ENCODE data around the gene RNF123. TPM values are rescaled to one million over a fixed set of nuclear protein-coding genes. Genes with fewer than 3 reads are reported as not detected.

Gene RNF123
- total and polyA plus RNA-seq, 10 of the 15 experiments (the other 5 are each of a cell fraction or from before 2014, with no cell fraction given) = 4.2 to 31.5 (median 17.6) TPM

- SMC1A ChIA-PET (ENCODE audit: uncharacterized antibody, unreplicated experiment) = no interaction called here
- POLR2A ChIA-PET = no interaction called here
- no peak for TF ChIP-seq SP1 (IDR thresholded peaks at IDR 0.05; ENCODE audit: low read depth, low read length)
- no peak overlapping the region for H3K9ac ChIP-seq (ENCODE audit: control insufficient read depth, insufficient read depth, low read length)
- no peak for DNase-seq (ENCODE audit: low read depth, low spot score)
- H4K20me1 ChIP-seq (ENCODE audit: control insufficient read depth, insufficient read depth) = no peaks in the 10 kb centered on the region; the same call in 1 of the 2 replicates
- FAIRE-seq = no peak
- no peaks in the 10 kb centered on the region for H3K27me3 ChIP-seq (replicated peaks in 1 of 2; ENCODE audit: control insufficient read depth in 2 of 2, insufficient read depth in 2 of 2, low read length in 1 of 2)
- no peaks in the 10 kb centered on the region for H3K79me2 ChIP-seq (ENCODE audit: control insufficient read depth, insufficient read depth, low read length)
- no peak overlapping the region for H3K4me3 ChIP-seq
- RAD21 ChIA-PET (ENCODE audit: unreplicated experiment) = no interaction called here
- H3K27ac ChIP-seq (ENCODE audit: control insufficient read depth, insufficient read depth) = no peak overlapping the region
- in situ Hi-C loops (cut with MboI) (no loop called here), intact Hi-C loops (cut with micrococcal nuclease; ENCODE audit: unreplicated experiment) (no loop called here)
- no peaks in the 10 kb centered on the region for H3K9me3 ChIP-seq (replicated peaks; ENCODE audit: control insufficient read depth, insufficient read depth, low read length)
- BruUV-seq (replicated peaks) = no TSS peak
- ATAC-seq = no peak
- H3K4me1 ChIP-seq (ENCODE audit: control insufficient read depth, insufficient read depth, low read length) = no peaks in the 10 kb centered on the region
- CTCF ChIA-PET = interaction anchor here (1.3 to 1.6 kb wide), 2 partner anchors 17 to 216 kb away, joined by 3 to 5 read pairs; no protein-coding TSS in a partner anchor
- H3K4me2 ChIP-seq (ENCODE audit: control insufficient read depth, insufficient read depth) = no peak overlapping the region
- no peak overlapping the region for H2AFZ ChIP-seq (ENCODE audit: control insufficient read depth, low read depth, low read length)
- no peaks in the 10 kb centered on the region; a peak in 1 of 4 replicates for H3K36me3 ChIP-seq (ENCODE audit: control insufficient read depth in 2 of 2, insufficient read depth in 2 of 2, low read length in 1 of 2)
- 56% methylated on average over 1 of the region's 1 CpG for WGBS (ENCODE audit: insufficient coverage, insufficient replicate concordance, low lambda C conversion rate, missing lambda C conversion rate)
Measured at GRCh38 chr3:49756036-49756435, 66.7 kb downstream of the RNF123 start.

- ChIA-PET POLR2A (interaction anchor here (0.5 to 0.6 kb wide), 3 partner anchors 8 to 287 kb away, joined by 4 to 11 read pairs (median 5); partner anchors contain the start of gene DAG1), CTCF (interaction anchor here (1.1 to 1.6 kb wide), 3 partner anchors 12 to 217 kb away, joined by 3 to 5 read pairs (median 3); no protein-coding TSS in a partner anchor), SMC1A (ENCODE audit: uncharacterized antibody, unreplicated experiment) (interaction anchor here (1.4 kb wide), 1 partner anchor 84 kb away, joined by 3 read pairs; no protein-coding TSS in a partner anchor), RAD21 (ENCODE audit: unreplicated experiment) (no interaction called here)
- intact Hi-C loops (cut with micrococcal nuclease; ENCODE audit: unreplicated experiment) (no loop called here), in situ Hi-C loops (cut with MboI) (no loop called here)
- TF ChIP-seq SUPT20H (IDR thresholded peaks at IDR 0.05; ENCODE audit: borderline replicate concordance, control insufficient read depth, low read depth, low read length) (no peak), ATF7 (IDR thresholded peaks at IDR 0.05; ENCODE audit: low read depth) (no peak), FOXM1 (IDR thresholded peaks at IDR 0.05; ENCODE audit: low read depth, low read length) (no peak), POU2F2 (IDR thresholded peaks at IDR 0.05; ENCODE audit: borderline replicate concordance, low read depth, low read length) (no peak), CREB1 (IDR thresholded peaks at IDR 0.05; ENCODE audit: low read depth) (no peak), HDAC6 (IDR thresholded peaks at IDR 0.05; ENCODE audit: unreplicated experiment) (no peak), REST (IDR thresholded peaks at IDR 0.05; ENCODE audit: low read depth, low read length) (no peak), MEF2A (IDR thresholded peaks at IDR 0.05; ENCODE audit: insufficient read depth, low read depth, low read length) (no peak), TCF3 (IDR thresholded peaks at IDR 0.05; ENCODE audit: borderline replicate concordance, insufficient read depth, low read depth, low read length) (no peak), NR2C2 (IDR thresholded peaks at IDR 0.05; ENCODE audit: borderline replicate concordance, control insufficient read depth, insufficient read length, low read depth) (no peak), RFX5 (IDR thresholded peaks at IDR 0.05; ENCODE audit: low read depth, low read length) (no peak), SMARCA5 (IDR thresholded peaks at IDR 0.05) (no peak), PKNOX1 (IDR thresholded peaks at IDR 0.05) (no peak)
- 96% methylated on average over 2 of the region's 2 CpGs for WGBS (ENCODE audit: insufficient coverage, insufficient replicate concordance, low lambda C conversion rate, missing lambda C conversion rate)
- FAIRE-seq (no peak), DNase-seq (ENCODE audit: low read depth, low spot score) (no peak), ATAC-seq (no peak)
- Histone ChIP-seq H3K4me3 (no peak overlapping the region), H3K27ac (ENCODE audit: control insufficient read depth, insufficient read depth) (no peak overlapping the region), H3K9me3 (replicated peaks; ENCODE audit: control insufficient read depth, insufficient read depth, low read length) (no peaks in the 10 kb centered on the region), H3K9ac (ENCODE audit: control insufficient read depth, insufficient read depth, low read length) (no peak overlapping the region), H3K27me3 (replicated peaks in 1 of 2; ENCODE audit: control insufficient read depth in 2 of 2, insufficient read depth in 2 of 2, low read length in 1 of 2) (no peaks in the 10 kb centered on the region), H3K4me1 (ENCODE audit: control insufficient read depth, insufficient read depth, low read length) (no peaks in the 10 kb centered on the region), H4K20me1 (ENCODE audit: control insufficient read depth, insufficient read depth) (no peaks in the 10 kb centered on the region; the same call in 1 of the 2 replicates), H3K79me2 (ENCODE audit: control insufficient read depth, insufficient read depth, low read length) (no peaks in the 10 kb centered on the region; the same call in 1 of the 2 replicates), H2AFZ (ENCODE audit: control insufficient read depth, low read depth, low read length) (no peak overlapping the region), H3K36me3 (ENCODE audit: control insufficient read depth in 2 of 2, insufficient read depth in 2 of 2, low read length in 1 of 2) (no peaks in the 10 kb centered on the region; a peak in 2 of 4 replicates), H3K4me2 (ENCODE audit: control insufficient read depth, insufficient read depth) (no peak overlapping the region)
- no TSS peak for BruUV-seq (replicated peaks)
Measured at GRCh38 chr3:49757197-49757596, 67.8 kb downstream of the RNF123 start.
